ENCODE data around the gene AP3S1. TPM values are rescaled to one million over a fixed set of nuclear protein-coding genes. Genes with fewer than 3 reads are reported as not detected.

The AP3S1 gene
- total RNA-seq, 1 donor from 2014 or later: 117 TPM

GRCh38 chr5:115946655-115947054 is 104.9 kb downstream of the AP3S1 start:
- no peaks in the 10 kb centered on the region for H3K27me3 ChIP-seq (ENCODE audit: control insufficient read depth, insufficient read depth, low read length)
- DNase-seq (ENCODE audit: low read depth) (peak; percentile 67), FAIRE-seq (no peak)
- H3K36me3 ChIP-seq (ENCODE audit: control insufficient read depth, insufficient read depth, low read length): no peaks in the 10 kb centered on the region
- no peak for TF ChIP-seq CTCF (IDR thresholded peaks at IDR 0.05; ENCODE audit: insufficient read depth, low read length, severe bottlenecking)
- H3K4me3 ChIP-seq (ENCODE audit: low read depth, low read length): no peak overlapping the region

- Histone ChIP-seq H3K4me3 (ENCODE audit: low read depth, low read length) (no peak overlapping the region), H3K36me3 (ENCODE audit: control insufficient read depth, insufficient read depth, low read length) (no peaks in the 10 kb centered on the region), H3K27me3 (ENCODE audit: control insufficient read depth, insufficient read depth, low read length) (no peaks in the 10 kb centered on the region)
- FAIRE-seq (no peak), DNase-seq (ENCODE audit: low read depth) (peak; percentile 17)
- TF ChIP-seq CTCF (IDR thresholded peaks at IDR 0.05; ENCODE audit: insufficient read depth, low read length, severe bottlenecking): no peak
These were observed 105.5 kb downstream of the AP3S1 start for GRCh38 chr5:115947260-115947659.

GRCh38 chr5:115948091-115948534 is 106.4 kb downstream of the AP3S1 start:
- Histone ChIP-seq H3K4me3 (ENCODE audit: low read depth, low read length) (no peak overlapping the region), H3K27me3 (ENCODE audit: control insufficient read depth, insufficient read depth, low read length) (no peaks in the 10 kb centered on the region), H3K36me3 (ENCODE audit: control insufficient read depth, insufficient read depth, low read length) (no peaks in the 10 kb centered on the region)
- DNase-seq (ENCODE audit: low read depth) (no peak), FAIRE-seq (no peak)
- no peak for TF ChIP-seq CTCF (IDR thresholded peaks at IDR 0.05; ENCODE audit: insufficient read depth, low read length, severe bottlenecking)

- no peak overlapping the region for H3K4me3 ChIP-seq (ENCODE audit: low read depth, low read length)
- no peaks in the 10 kb centered on the region for H3K27me3 ChIP-seq (ENCODE audit: control insufficient read depth, insufficient read depth, low read length)
- no peak for TF ChIP-seq CTCF (IDR thresholded peaks at IDR 0.05; ENCODE audit: insufficient read depth, low read length, severe bottlenecking)
- no peaks in the 10 kb centered on the region for H3K36me3 ChIP-seq (ENCODE audit: control insufficient read depth, insufficient read depth, low read length)
- FAIRE-seq (no peak), DNase-seq (ENCODE audit: low read depth) (no peak)
These were observed 107.4 kb downstream of the AP3S1 start for GRCh38 chr5:115949096-115949495.

GRCh38 chr5:115952588-115952987 is 110.9 kb downstream of the AP3S1 start:
- no peak for DNase-seq (ENCODE audit: low read depth)
- TF ChIP-seq CTCF (IDR thresholded peaks at IDR 0.05; ENCODE audit: insufficient read depth, low read length, severe bottlenecking): no peak
- Histone ChIP-seq H3K4me3 (ENCODE audit: low read depth, low read length) (no peak overlapping the region), H3K36me3 (ENCODE audit: control insufficient read depth, insufficient read depth, low read length) (no peaks in the 10 kb centered on the region), H3K27me3 (ENCODE audit: control insufficient read depth, insufficient read depth, low read length) (no peaks in the 10 kb centered on the region)
- no peak for FAIRE-seq

- TF ChIP-seq CTCF (IDR thresholded peaks at IDR 0.05; ENCODE audit: insufficient read depth, low read length, severe bottlenecking): no peak
- no peaks in the 10 kb centered on the region for H3K36me3 ChIP-seq (ENCODE audit: control insufficient read depth, insufficient read depth, low read length)
- no peaks in the 10 kb centered on the region for H3K27me3 ChIP-seq (ENCODE audit: control insufficient read depth, insufficient read depth, low read length)
- FAIRE-seq (no peak), DNase-seq (ENCODE audit: low read depth) (no peak)
- H3K4me3 ChIP-seq (ENCODE audit: low read depth, low read length): no peak overlapping the region
These were observed 112.4 kb downstream of the AP3S1 start for GRCh38 chr5:115954144-115954543.

Data from bronchial epithelial cell (primary cell).